DMS79 (cell line): ENCODE results near the gene ZBTB26.

Source experiments
- DNase-seq: peaks from one replicate; lab custom pipeline; 2025; lab: John Stamatoyannopoulos, UW

ZBTB26 gene, protein sequence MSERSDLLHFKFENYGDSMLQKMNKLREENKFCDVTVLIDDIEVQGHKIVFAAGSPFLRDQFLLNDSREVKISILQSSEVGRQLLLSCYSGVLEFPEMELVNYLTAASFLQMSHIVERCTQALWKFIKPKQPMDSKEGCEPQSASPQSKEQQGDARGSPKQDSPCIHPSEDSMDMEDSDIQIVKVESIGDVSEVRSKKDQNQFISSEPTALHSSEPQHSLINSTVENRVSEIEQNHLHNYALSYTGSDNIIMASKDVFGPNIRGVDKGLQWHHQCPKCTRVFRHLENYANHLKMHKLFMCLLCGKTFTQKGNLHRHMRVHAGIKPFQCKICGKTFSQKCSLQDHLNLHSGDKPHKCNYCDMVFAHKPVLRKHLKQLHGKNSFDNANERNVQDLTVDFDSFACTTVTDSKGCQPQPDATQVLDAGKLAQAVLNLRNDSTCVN

DNA sequence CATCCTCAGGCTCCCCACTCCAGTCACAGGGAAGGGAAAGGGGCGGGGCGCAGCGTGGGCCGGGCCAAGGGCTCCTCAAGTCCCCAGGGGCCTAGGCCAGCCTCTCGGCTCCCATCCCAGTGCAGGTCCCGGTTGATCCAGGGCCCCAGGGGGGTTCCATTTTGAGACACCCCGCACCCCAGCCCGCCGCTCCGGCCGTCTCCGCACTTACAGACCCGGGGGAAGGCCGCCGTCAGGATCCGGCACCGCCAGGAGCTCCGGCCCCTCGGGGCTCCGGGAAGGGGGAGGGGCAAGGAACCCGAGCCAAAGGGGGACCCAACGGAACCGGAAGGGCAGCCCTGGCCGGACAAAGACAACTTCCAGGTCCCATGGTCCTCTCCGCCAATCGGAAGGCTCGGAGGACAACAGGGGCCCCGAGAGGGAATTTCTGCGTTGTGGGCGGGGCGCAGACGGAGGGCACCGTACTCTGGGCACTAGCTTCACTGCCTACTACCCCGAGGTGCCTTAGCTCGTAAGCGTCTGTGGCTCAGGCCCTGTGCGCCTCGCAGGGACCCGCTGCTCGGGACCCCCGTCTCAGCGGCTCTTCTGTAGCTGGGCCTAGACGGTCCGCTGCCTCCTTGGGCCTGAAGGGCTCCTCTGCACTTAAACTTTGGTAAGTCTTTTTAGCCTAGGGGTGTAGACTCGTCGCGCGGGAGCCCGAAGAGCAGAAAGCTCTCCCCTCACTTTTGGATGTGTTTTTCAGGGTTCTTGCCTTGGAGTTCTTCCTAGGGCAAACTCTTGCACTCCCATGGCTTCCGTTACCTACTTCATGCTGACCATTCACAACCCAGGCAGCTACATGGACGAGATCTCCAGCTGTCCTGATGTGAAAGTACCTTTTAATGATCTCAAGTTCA, at the start of gene ZBTB26:
TSS of gene ZBTB26 (minus strand) at position 287 of the 896 bp plus-strand sequence. CDS start 11,578 bp downstream, outside the sequence.
- DNase-seq = peak; percentile 88

DNA sequence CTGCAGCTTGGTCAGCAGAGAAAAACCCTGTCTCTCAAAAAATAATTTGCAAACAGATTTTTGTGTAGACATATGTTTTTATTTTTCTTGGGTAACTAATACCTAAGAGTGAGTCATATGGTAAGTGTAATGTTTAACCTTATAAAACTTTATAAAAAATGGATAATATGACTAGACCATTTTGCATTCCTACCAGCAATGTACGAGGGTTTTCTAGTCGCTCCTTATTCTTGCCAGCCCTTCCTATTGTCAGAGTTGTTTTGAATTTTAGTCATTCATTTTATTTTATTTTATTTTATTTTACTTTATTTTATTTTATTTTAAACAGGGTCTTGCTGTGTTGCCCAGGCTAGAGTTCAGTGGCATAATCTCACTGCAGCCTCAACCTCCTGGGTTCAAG, 47.3 kb upstream of the ZBTB26 start:
- no peak for DNase-seq

DNA sequence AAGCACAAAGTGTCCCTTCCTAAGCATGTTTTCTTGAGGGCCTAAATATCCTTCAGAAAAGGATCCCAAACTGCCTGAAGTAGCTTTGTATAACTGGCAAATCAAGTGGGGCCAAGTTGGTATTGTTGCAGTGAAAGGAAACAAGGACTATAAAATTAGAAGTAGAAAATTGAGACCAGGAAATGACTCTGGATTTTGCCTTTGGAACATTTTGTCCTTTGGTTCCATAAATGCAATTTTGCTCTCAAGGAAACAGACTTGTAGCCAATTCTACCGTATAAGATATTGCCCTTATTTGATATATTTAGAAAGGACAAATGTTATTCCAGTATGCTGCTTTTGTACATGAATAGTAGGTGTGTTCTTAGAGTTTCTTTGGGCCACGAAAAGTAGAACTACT, 43.9 kb upstream of the ZBTB26 start:
- no peak for DNase-seq

DNA sequence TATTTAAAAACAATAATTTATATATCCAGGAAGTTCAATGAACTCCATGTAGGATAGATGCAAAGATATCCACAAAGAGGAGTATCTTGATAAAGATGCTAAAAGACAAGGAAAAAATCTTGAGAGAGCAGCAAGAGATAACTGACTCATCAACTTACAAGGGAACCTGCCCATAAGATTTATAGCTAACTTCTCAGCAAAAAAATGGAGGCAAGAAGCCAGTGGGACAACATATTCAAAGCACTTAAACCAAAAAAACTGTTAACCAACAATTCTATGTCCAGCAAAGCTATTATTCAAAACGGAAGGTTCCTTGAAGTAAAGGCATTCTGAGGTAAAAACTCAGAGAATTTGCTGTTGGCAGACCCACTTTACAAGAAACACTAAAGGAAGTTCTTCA, 29.8 kb upstream of the ZBTB26 start:
- no peak for DNase-seq

DNA sequence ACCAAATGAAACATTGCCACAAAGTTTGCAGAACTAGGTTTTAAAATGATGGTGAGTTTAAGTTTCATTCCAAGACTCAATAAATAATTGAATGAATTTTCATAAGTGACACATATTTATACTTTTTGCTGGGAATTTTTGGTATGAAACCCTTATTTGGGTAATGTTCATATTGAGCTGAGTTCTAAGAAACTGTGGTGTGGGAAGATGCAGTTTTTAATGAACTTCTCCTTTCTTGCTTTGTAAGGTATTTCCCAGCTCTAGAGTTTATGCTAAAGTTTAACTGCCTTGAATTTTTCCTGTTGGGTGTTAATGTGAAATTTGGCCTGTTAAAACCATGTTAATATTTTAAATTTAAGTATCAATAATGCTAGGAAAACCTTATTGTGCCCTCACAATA, 24.6 kb upstream of the ZBTB26 start:
- no peak for DNase-seq

DNA sequence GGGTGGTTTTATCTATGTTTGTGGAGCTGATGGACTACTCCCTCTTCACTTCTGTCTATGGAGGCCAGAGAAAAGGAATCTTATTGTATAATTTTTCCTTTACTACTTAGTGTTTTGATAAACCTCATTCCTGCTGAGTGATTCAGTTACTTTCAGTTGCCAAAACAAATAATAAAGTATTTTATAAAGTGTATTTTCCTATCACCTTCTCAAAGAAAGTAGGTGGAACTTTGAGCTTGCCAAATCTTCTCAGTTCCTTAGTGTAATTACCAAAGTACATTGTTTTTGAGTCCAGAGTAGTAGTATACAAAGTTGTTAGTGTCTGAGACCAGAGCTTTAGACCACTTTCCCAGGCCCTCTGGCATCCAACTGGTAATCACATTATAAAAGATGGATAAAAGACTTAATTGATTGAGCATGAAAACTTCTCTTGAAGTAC, 23.0 kb upstream of the ZBTB26 start:
- no peak for DNase-seq

DNA sequence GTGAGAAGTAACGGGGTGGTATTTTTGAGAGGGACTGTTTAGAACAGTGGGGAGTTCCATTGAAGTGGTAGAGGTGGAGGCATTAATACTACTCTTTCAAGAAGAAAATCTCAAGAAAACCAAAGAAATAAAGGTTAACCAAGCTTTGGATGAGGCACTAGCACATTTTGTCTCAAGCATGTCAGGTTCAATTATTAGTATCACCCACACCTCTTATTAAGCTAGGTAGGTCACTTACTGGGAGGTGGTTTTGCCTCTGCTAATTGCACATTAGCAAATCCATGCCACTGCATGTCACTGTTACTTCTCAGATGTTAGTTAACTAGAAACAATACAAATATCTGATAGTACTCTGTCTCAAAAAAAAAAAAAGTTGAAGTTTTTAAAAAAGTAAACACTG, 19.7 kb upstream of the ZBTB26 start:
- DNase-seq = no peak

DNA sequence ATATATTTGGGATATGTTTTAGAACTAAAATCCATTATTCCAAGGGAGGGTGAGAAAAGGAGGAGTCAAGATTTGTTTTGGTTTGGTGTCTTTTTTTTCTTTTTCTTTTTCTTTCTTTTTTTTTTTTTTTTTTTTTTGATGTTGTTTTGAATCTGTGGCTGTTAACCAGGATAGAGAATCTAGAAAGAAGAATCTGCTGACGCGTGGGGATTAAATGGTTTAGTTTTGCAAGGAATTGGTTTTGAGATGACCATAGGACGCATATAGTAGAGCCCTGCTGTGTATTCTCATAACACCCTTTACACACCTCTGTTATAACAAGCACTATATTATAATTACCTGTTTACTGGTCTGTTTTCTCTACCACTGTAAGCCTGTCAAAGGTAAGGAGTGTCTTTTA, 19.0 kb upstream of the ZBTB26 start:
- no peak for DNase-seq

DNA sequence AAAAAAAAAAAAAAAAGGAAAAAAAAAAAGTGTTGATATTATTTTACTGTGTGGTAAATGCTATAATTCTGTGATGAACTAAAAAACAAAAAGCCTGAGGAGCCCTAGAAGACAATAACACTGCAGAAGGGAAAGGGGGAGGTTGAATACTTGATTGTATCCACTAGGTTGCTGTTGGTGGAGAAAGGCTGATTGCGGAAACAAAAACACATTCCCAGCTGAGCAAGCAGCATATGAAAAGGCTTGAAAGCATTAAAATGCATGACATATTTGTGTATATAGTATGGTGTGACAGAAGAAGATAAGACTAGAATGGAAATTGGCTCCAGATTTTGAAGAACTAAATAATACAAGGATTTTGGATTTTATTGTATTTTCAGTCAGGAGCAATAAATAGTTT, 18.4 kb upstream of the ZBTB26 start:
- DNase-seq = no peak

DNA sequence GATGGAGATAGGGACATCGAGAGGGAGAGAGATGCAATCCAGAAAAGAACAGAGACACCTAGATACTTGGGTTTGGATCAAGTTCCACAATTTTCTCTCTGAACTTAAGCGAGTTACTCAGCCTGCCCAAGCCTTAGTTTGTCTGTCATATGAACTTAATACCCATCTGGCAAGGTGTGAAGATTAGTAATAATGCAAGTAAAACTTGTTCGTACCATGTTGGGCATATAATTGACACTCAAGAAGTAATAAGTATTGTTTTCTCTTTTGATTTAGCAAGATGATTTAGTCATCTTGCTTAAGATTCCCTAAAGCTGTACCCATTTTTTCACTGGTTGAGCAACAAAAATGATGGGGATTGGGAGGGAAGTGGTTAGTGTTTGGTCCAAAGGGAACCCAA, 17.0 kb upstream of the ZBTB26 start:
- DNase-seq = no peak

DNA sequence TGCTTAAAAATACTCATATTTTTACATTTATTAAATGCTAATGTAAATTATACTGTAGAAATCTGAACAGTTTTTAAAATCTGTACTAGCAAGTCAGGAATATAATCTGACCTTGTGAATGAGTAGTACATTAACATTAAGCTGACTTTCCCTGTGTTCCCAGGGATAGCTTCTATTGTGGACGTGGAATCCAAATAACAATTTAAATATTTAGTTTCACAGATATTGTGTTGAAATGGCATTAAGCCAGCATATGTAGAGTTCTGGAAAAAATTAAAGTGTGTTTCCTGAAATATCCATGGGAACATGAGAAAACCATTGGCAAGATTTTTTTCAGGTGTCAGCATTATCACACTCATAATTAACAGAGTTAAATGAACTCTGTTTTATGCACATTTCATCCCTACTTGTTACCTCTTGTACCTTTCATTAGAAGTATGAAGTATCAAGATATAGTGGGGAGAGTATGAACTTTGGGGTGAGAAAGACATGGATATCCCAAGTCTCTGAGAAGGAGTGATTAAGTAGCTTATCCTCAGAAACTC, 15.2 kb upstream of the ZBTB26 start:
- no peak for DNase-seq

DNA sequence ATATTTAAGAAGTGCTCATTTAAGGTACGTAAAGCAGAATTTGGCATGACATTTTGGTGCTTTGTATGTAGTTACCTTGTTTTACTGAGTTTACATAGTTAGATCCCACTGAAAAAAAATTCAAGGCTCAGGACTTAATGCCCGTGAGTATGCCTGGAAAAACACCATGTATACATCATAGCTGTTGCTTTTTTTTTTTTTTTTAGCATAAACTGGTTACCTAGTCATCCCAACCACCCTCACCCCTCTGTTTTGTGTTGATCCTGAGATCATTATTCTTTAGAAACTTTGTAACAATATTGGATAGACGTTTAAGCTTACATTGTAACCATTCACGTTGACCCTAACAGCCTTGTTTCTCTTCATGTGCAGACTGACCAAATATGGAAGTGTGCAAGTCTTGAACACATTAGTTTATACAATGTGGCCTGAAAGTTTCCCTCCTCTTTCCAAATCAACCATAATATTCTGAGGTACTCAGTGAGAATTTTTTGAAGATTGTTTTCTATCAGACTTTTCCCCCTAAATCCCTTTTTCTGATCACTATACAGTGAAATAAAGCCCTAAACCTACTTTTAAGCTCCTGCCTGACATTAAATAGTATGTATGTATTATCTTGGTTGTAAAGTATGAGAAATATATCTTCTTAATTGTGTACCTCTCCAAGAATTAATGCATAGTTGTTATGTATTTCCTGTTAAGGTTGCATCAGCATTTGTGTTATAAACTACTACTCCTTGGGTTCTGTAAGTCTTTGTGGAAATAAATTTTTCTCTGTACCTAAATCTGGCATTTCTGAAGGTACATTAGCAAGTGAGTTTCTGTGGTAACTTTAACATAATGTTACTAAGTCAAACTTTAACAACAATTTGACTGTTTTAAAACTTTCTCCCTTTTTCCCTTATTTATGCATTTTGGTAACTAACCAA, 13.9 kb upstream of the ZBTB26 start:
- DNase-seq = no peak

DNA sequence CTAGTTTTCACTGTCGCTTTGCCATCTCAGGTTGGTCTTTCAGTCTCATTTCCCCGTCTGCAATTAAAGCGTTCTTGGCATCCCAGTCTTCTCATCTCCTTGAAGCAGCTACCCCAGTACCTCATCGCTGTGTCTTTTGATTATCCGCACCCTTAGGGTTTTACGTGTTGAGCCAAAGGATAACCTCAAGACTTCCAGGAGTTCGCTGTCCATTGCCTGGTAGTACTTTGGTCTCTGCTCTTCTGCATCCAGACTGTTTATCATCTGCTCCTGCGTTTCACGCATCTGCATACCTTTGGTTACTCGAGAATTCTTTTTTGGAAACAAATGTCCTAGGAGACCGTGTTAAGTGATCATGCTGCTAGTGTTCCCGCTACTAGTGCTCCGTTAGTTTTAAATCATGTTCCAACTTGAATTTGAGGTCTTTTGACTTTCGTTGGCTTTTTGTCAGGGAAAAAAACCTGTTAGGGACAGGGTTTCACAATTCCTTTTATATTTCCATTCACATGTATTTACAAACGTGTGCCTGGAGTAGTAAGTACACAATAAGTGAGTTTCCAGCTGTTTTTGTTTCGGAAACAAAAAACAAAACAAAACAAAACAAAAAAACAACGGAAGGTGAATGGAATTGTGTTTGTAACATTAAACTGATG, 10.4 kb upstream of the ZBTB26 start:
- DNase-seq = no peak

DNA sequence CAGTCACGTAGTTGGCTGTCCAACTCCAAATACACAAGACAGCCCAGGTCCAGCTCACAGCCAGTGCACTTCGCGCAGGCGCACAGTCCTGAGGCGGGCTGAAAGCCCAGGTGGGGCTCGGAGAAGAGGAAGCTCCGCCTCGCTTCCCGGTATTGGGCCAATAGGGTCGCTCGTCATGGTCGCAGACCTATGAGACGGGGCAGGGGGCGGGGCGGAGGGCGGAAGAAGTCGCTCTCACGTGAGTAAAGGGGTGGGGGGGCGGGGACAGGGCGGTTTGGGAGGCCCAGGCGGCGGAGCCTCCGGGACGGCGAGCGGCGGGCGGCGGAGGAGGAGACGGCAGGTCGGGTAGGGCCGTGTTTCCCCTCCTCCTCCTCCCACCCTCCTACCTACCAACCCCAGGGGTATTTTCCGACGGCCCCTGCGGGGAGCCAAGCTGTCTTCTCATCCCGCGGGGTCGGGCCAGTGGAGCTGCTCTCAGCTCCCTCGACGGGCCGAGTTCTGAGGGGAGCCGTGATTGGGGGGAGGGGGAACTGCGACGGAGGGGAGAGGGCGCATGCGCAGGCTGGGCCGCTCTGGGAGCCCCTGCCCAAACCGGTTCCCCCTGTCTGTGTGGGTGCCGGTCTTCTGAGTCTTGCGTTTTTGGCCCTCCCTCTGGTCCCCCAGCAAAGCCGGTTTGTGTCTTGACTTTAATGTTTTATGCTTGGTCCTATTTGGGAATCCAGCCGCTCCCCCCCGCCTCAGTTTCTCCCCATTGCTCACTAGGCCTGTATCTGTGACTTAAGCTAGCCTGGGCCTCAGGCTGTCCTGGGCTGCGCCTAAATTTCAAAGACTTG, 9.7 kb upstream of the ZBTB26 start, which contains the start of gene RABGAP1:
TSS of gene RABGAP1 (plus strand) at position 272 of the 833 bp plus-strand sequence. CDS start 16,040 bp downstream, outside the sequence.
- DNase-seq = peak; percentile 98

DNA sequence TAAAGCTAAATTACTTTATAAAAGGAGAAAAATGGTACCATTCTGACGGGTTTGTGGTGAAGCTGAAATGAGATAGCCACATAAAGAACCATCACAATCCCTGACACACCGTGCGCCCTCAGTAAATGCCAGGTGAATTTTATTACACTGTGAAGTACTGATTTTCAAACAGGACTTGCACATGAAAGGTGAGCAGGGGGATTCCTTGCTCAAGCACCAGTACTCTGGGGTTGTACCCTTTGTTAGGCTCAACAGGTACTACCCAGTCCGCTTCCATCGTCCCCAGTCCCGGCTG, 9.1 kb upstream of the ZBTB26 start:
- DNase-seq = no peak

DNA sequence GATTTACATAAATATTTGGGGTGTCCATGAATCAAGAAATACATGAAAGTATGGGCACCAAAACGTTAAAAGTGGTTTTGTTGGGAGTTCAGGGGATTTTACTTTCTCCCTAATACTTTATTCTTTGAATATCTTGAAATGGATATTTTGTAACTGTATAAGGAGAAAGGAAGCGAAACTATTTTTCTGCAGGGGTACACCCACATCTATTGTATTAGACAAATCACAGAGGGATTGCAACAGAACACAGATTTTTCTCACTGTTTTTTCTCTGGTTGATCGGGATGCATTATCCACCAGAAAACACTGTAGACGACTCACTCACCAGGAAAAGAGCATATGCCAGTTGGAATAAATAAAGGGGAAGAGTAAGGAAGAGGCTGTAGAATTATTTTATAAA, 8.3 kb upstream of the ZBTB26 start:
- DNase-seq = no peak

DNA sequence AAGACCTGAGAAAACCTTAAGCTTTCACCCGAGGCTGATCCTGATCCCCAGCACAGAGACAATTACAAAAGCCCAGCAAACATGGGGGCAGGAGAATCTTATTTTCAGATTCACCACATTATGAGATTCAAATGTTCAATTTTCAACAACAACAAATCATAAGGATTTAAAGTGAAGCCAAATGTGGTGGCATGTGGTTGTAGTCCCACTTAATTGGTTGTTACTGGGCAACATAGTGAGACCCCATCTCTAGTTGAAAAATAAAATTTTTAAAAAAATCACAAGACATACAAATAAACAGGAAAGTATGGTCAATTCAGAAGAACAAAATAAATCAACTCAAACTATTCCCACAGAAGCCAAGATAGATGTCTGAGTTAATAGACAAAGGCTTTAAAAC, 5.6 kb upstream of the ZBTB26 start:
- no peak for DNase-seq

DNA sequence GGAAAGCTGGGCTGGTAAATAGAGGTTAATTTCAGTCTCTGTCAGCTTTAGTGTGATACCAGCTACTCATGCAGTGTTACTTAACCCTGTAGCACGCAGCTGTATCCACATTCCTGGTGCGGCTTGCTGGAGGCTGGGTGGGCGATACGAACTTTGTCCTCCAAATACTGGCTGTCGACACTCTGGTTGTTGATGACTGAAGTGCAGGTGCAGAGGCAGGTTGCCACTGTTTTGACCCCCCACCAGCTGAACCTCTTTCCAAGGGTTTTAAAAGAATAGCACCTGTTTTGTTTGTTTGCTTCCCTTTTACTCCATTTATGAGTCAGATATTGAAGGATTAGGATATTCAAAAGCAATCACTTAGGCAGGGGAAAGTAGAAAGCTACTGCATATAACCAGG, 5.2 kb upstream of the ZBTB26 start:
- no peak for DNase-seq

DNA sequence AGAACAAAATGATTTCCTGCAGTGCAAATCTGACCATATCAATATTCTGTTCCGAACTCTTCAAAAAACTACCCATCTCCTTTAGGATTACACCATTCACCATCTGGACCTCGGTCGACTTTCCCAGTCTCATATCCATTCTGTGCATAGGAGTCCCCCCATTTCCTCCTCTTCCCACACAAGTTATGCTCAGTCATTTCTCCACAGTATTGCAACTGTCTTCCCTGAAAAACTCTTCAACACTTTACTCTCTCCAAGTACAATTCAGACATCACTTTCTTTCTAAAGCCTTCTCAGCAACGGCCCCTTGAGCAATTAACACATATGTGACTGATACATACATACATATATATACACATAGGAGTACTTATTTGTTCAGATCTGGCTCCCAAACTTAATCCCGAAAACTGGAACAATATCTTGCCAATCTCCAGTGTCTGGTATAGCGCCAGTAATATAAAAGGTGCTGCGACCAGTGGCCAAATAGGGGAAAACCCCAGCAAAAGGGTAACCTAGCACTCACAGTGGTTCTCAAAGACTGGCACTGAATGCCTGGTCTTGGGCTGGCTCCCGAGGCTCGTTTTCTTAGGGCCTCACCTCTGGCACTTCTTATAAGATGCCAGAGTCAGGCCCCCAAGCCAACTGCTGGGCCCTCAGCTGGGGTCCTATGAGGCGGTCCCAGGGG, 629 bp downstream of the ZBTB26 start:
- no peak for DNase-seq
